ENCODE data around the gene SRP14.
"Not testable (repeated sequence)": the region's sequence is repeated elsewhere in the genome, so short reads cannot be mapped to it uniquely, and the experiment has no call there.

DNA sequence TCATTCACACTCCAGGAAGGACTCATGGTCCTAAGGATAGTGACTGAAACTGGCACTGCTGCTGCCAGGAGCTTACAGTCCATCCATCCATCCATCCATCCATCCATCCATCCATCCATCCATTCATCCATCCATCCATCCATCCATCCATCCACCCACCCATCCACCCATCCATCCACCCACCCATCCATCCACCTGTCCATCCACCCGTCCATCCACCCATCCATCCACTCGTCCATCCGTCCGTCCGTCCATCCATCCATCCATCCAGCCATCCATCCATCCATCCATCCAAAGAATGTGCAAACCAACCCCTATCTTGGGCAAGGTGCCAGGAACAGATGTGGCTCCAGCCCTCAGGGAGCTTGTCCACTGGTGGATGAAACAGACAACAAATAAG lies 46.0 kb downstream of the SRP14 start:
- not testable (repeated sequence) for TF ChIP-seq POLR2A, EP300 (IDR thresholded peaks at IDR 0.05)
- TF ChIP-seq, protein P1, sequence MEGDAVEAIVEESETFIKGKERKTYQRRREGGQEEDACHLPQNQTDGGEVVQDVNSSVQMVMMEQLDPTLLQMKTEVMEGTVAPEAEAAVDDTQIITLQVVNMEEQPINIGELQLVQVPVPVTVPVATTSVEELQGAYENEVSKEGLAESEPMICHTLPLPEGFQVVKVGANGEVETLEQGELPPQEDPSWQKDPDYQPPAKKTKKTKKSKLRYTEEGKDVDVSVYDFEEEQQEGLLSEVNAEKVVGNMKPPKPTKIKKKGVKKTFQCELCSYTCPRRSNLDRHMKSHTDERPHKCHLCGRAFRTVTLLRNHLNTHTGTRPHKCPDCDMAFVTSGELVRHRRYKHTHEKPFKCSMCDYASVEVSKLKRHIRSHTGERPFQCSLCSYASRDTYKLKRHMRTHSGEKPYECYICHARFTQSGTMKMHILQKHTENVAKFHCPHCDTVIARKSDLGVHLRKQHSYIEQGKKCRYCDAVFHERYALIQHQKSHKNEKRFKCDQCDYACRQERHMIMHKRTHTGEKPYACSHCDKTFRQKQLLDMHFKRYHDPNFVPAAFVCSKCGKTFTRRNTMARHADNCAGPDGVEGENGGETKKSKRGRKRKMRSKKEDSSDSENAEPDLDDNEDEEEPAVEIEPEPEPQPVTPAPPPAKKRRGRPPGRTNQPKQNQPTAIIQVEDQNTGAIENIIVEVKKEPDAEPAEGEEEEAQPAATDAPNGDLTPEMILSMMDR (IDR thresholded peaks at IDR 0.05): not testable (repeated sequence)
